Gastroesophageal sphincter (tissue), 3 donors: ENCODE data around the gene RHBDF2.

ENCODE experiments used
- CTCF ChIP-seq, 4 experiments: fragments of 200-600 bp in 2 of 4; fragments of 450-650 bp in 2 of 4; sonication (generic) in 1 of 4; IDR thresholded peaks; one replicate each; pipeline ENCODE4 v1.5.1; 2017 to 2019; ENCODE audit warnings: antibody characterized with exemption in 4 of 4, mild to moderate bottlenecking in 2 of 4, moderate library complexity in 2 of 4
- EP300 ChIP-seq: sonication (generic); formaldehyde crosslinking; IDR thresholded peaks from one replicate; pipeline ENCODE4 v1.6.1; 2017; ENCODE audit warnings: antibody characterized with exemption, mild to moderate bottlenecking
- POLR2AphosphoS5 ChIP-seq: sonication (generic); formaldehyde crosslinking; IDR thresholded peaks from one replicate; pipeline ENCODE4 v1.6.1; 2017; ENCODE audit warnings: antibody characterized with exemption

GRCh38 chr17:76422406-76422805, 78.8 kb downstream of the RHBDF2 start:
- TF ChIP-seq POLR2AphosphoS5 (no peak), CTCF (IDR thresholded peaks at IDR 0.05) (no peak), EP300 (no peak)
